ENCODE results near the gene ABCC10.
"Not testable (repeated sequence)": the region's sequence is repeated elsewhere in the genome, so short reads cannot be mapped to it uniquely, and the experiment has no call there.

ABCC10 gene

DNA sequence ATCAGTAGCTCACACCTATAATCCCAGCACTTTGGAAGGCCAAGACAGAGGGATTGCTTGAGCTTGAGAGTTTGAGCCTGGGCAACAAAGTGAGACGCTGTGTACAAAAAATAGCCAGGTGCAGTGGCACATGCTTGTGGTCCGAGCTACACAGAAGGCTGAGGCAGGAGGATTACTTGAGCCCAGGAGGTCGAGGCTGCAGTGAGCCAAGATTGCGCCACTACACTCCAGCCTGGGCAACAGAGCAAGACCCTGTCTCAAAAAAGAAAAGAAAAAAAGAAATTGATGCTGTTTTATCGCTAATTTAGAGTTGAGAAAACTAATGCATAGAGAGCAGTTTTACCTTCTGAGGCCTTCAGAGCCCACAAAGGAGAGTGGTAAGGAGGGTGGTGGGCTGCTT is 71.0 kb downstream of the ABCC10 start:
- not testable (repeated sequence) for H3K9me3 Mint-ChIP-seq, ATAC-seq, DNase-seq, H3K27me3 Mint-ChIP-seq, H3K27ac Mint-ChIP-seq, H3K4me3 Mint-ChIP-seq
- Mint-ChIP-seq H3K4me1 (peaks cover 18% of the 10 kb centered on the region), H3K36me3 (ENCODE audit: low read depth) (peaks cover 13% of the 10 kb centered on the region)

DNA sequence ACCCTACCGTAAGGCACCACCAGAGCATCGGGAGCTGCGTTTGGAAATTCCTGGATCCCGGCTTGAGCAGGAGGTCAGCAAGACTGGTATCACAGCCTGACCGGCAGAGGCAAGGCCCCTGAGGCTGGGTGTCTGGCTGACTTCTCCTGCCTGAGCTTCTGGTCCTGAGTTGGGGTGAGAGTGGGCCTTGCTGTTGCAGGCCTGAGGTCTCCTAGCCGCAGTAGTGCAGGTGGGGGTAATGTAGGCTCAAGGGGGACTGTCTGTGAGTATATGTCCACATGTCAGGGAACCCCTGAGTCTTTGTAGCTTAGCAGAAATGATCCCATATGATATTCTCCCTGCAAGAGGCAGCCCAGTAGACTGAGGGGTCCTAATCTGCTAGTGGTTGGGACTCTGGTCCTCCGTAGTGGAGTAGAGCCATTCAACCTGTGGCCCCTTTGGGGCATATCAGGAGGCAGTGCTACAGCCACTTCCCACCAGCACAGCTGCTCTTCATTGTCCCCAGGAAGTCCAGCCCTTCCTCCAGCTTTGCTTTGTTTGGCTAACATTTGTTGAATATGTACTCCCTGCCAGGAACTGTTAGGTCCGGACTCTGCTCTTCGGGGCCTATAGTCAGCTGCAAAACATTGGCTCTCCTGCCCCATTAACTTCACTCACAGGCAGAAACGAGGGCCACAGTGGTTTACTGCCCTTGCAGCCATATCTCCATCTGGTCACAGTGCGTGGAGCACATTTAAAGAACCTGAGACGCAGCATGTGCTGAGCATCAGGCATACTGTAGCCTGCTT is 71.9 kb downstream of the ABCC10 start:
- no peak for ATAC-seq
- no peak overlapping the region for H3K4me3 Mint-ChIP-seq
- no peak for DNase-seq
- H3K27me3 Mint-ChIP-seq, result no peaks in the 10 kb centered on the region
- peaks cover 17% of the 10 kb centered on the region for H3K36me3 Mint-ChIP-seq (ENCODE audit: low read depth)
- H3K9me3 Mint-ChIP-seq, result no peaks in the 10 kb centered on the region
- H3K27ac Mint-ChIP-seq, result no peak overlapping the region
- H3K4me1 Mint-ChIP-seq, result peaks cover 11% of the 10 kb centered on the region

Data from activated naive CD8-positive, alpha-beta T cell treated with anti-CD3 and anti-CD28 coated beads, Interleukin-2, amount 50 U/mL, for 24 hours (primary cell).